GM12891 (cell line): ENCODE data around the gene TTC28.

Experiments used
- PAX5 ChIP-seq: IDR thresholded peaks from 2 replicates; pipeline ENCODE4 v1.6.1; 2011; ENCODE audit warnings: low read length, moderate library complexity, mild to moderate bottlenecking; ENCODE audit not compliant: insufficient read depth, severe bottlenecking
- POLR2A ChIP-seq: IDR thresholded peaks from 2 replicates; pipeline ENCODE4 v1.6.1; 2011; ENCODE audit warnings: low read depth, low read length, control low read depth
- POLR2AphosphoS5 ChIP-seq: IDR thresholded peaks from 2 replicates; pipeline ENCODE4 v1.6.1; 2011; ENCODE audit warnings: low read depth, low read length, control low read depth
- SPI1 ChIP-seq: IDR thresholded peaks from 2 replicates; pipeline ENCODE4 v1.6.1; 2011; ENCODE audit warnings: low read depth, low read length, control low read depth
- TAF1 ChIP-seq: IDR thresholded peaks from 2 replicates; pipeline ENCODE4 v1.6.1; 2011; ENCODE audit warnings: low read depth, low read length, control low read depth

DNA sequence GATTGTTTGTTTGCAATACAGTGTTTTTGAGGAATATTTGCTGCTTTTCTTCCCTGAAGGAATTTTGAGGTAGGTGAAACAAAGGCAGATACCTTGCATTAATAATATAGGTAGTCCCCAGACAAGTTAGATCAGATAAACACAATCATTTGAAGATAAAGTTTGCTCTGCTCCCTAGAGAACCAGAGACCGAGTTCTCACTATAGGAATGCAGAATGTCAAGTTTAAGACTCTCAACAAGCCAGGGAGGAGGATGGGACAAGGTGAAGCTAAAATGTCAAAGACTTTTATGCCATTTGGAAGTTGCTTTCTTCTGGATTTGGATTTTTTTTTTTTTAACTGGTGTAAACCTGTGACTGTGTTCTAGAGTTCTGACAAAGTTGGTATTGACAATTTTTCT, 364.7 kb downstream of the TTC28 start:
- TF ChIP-seq POLR2A (no peak), POLR2AphosphoS5 (no peak), TAF1 (no peak), SPI1 (no peak), PAX5 (no peak)
